Activated T-cell treated with anti-CD3 and anti-CD28 coated beads, Interleukin-2, amount 50 U/mL, for 48 hours (primary cell): ENCODE measurements around the gene COX17.

ENCODE experiments used
- DNase-seq, 2 experiments: peaks; one replicate each; pipeline ENCODE4 v3.0.0-alpha.2; 2020

The COX17 gene

DNA sequence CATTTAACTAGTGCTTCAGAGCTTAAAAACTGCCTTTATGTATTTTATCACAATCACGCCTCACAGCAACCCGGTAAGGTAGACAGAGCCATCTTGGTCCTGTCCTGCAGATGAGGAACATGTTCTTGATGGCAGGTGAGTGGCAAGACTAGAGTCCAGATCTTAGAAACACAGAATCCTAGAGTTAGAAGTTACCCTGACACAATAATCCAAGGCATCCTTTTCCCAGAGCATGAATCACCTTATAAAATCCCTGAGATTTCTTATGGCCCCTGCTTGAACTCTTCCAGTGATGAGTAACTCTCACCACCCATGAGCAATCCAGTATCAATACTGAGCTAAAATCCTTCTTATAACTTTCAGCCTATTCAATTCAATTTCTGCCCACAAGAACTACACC is 33.7 kb downstream of the COX17 start:
- DNase-seq: no peak

DNA sequence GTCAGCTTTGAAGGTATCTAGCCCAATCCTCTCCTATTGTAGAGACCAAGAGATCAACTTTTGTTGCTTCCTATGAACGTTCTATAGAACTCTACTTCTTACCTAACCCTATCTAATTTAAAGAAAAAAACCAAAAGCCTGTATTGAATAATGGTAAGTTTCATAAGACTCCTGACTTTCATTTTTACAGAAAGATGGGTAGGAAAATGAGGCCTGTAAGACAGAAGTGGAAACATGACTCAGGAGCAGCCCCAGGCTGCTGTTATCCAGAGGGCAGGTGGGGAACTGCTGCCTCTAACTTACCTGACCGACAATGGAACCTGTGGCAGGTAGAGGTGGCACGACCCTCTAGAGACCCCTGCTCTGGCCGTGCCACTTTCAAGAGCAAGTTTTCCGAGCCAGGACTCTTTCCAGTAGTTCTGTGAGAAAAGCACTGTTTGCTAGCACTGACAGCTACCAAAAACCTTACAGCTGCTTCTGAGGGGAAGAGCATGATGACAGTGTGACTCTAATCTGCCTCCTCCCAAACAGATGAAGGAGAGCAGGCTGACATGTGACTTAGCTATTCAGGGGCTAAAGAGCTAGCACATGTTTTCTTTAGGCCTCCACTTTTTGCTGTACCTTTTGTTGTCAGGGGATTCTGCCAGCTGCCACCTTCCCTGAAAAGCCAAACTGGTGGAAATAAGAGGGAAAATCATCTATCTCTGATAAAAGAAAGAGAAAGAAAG is 34.3 kb downstream of the COX17 start:
- peak; percentile 36 to 47 for DNase-seq

- DNase-seq: no peak
These were observed 35.8 kb downstream of the COX17 start for GRCh38 chr3:119641416-119641815.

GRCh38 chr3:119639494-119640350 is 37.5 kb downstream of the COX17 start:
- peak; percentile 33 to 37 for DNase-seq

DNA sequence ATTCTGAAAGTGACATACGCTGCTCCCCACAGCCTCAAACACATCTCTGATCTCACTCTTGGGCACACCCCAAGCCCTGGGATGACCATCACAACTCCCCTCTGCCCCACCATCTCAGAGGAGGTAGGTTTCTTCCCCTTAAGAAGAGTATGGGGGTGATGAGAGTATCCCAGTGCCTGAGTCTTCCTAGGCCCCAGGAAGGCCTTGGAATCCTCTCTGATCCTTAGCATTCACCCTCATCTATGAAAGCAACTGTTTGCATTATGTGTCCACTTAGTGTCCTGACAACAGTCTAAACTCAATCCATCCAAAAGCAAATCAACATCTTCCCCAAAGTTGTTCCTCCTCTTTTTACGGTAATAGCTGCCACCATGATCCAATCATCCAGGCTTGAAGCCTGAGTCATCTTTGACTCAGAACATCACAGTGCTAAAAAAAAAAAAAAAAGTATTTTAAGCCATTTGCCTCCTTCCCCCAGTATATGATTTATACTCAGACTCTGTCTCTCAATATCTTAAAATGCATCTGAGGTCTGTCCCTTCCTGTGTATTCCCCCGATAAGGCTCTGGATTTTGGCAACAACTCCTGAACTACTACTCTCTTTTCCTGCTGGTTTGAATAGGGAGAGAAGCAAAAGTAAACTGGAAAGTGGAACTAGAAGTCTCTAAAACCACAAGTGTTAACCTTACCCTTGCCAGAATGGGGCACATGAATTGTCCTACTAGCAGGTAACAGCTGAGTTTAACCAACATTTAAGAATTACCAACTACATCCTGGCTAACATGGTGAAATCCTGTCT is 39.3 kb downstream of the COX17 start:
- peak in 1 of 2 experiments; percentile 22 for DNase-seq

- DNase-seq: no peak
These were observed 40.2 kb downstream of the COX17 start for GRCh38 chr3:119636891-119637611.

GRCh38 chr3:119636249-119636648 is 41.0 kb downstream of the COX17 start:
- no peak for DNase-seq

GRCh38 chr3:119635719-119636118 is 41.5 kb downstream of the COX17 start:
- DNase-seq: no peak

- DNase-seq: no peak
These were observed 44.4 kb downstream of the COX17 start for GRCh38 chr3:119632829-119633228.

GRCh38 chr3:119632216-119632615 is 45.0 kb downstream of the COX17 start:
- DNase-seq: no peak

DNA sequence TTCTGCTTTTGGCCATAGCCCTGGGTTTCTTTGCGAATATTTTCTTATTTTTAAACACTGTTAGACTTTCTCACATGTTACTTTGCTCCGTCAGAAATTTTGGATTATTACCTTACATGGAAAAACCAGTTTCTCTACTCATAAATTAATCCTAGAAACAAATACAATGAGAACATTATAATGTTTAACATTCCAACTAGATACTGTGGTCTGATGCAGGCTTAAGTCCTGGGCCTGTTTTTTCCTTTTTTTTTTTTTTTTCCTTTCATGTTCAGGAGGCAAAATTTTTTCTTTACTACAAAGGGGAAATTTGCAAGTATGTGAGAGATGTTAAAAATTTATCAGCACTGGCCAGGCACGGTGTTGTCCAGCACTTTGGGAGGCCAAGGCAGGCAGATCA is 45.7 kb downstream of the COX17 start:
- no peak for DNase-seq

DNA sequence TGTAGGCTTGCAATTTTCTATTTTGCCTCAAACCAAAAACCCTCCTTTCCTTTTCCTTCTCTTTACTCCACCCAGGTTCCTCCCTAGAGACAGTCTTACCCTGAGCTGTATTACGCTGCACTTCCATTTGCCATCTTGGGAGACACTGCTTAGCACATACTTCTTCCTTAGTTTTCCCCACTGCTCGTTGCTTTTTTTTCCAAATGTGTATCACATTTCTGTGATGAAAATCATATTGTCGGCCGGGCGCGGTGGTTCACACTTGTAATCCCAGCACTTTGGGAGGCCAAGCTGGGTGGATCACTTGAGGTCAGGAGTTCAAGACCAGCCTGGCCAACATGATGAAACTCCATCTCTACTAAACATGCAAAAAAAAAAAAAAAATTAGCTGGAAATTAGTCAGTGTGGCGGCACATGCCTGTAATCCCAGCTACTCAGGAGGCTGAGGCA is 46.3 kb downstream of the COX17 start:
- no peak for DNase-seq

- DNase-seq: no peak
These were observed 46.9 kb downstream of the COX17 start for GRCh38 chr3:119630128-119630879.

GRCh38 chr3:119628816-119629445 is 48.3 kb downstream of the COX17 start:
- DNase-seq: no peak

DNA sequence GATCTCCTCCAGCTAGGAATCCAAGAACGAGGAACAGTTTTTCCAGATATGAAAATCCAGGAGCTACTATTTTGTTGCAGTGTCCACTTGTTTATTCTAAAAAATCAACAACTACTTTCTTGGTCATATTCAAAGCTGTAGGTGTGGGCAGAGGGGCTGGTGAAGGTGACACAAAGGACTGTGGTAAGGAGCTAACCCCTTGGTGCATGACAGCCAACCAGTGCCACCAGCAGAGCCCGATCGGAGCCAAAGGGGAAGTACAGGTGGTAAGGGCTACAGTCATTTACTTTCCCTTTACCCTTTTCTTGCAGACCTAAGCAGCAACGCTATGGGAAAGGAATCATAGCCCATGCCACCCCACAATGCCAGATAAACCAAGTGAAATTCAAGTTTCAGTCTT is 48.8 kb downstream of the COX17 start:
- peak; percentile 32 to 40 for DNase-seq

DNA sequence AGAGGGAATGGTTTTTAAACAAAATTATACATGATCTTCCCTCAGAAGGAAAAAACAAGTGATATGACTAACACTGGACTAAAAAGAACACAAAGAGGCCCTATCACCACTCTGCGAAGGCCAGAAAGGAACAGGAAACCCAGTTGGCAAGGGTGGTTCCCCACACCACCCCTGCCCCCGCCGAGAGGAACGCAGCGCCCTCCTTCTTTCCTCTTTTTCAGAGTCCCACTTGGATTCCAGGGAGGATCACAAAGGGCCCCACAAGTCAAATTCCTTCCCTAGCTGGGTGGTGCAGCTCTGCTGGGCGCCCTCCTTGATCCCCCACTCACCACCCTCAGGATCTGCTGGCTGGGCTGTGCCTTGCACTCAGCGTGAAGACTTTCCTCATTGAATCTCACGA is 49.7 kb downstream of the COX17 start:
- no peak for DNase-seq

- DNase-seq: no peak
These were observed 51.0 kb downstream of the COX17 start for GRCh38 chr3:119626196-119626595.

DNA sequence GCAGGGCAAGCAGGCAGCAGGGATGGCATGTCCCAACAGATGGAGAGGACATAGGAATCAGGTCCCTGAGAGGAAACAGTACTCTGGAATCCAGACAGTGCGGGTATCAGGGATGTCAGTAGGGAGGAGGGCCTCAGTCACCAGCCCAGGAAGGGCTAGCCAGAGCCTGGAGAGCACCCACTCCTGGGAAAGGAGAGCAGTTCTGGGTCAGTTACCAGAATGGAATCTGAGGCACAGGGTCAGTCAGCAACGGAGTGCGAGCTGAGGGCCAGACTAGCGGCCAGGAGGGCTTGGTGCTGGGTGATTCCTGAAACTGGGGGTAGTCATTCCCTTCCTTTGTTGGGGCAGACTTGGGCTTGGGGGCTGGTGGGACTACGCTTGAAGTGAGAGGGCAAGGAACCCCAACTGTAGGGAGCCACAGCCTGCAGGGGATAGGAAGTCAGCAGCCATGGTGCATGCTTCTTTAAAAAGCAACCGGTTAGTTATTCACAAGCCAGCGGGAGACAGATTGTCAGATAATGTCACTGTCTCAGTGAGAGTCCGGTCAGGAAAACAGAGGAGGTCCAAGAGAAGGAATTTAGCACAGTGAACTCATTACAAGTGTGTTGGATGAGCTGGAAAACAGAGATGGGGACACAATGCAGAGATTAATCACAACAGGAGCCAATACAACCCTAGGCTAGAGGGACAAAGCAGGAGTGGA is 51.6 kb downstream of the COX17 start:
- no peak for DNase-seq

DNA sequence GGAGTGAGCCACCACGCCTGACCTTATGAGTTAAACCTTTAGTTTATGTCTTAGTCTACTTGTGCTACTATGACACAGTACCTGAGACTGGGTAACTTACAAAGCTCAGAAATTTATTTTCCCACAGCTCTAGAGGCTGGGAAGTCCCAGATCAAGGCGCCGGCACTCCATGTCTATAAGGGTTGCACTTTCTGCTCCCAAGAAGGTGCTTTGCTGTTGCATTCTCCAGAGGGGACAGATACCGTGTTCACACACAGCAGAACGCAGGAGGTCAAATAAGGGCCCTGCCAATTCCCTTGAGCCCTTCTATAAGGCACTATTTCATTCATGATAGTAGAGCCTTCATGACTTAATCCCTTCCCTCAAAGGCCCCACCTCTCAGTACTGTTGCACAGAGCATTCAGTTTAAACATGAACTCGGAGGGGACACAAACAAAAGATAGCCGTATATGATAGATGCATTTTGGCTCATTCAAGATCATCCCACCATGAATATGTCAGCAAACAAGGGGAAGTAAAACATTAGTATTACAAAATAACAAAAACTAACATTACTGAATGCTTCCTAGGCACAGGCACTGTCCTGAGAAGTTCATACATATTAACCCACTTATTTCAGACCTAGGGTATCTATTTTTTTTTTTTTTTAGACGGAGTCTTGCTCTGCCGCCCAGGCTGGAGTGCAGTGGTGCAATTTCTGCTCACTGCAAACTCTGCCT is 53.0 kb downstream of the COX17 start:
- no peak for DNase-seq

- no peak for DNase-seq
These were observed 56.3 kb downstream of the COX17 start for GRCh38 chr3:119620899-119621298.
